GM12874 (cell line): ENCODE results near the gene PTPN14.

Experiments
- TF ChIP-seq, protein P1 (sequence below): IDR thresholded peaks from 2 replicates; pipeline ENCODE4 v1.5.1; 2011; ENCODE audit warnings: low read depth, mild to moderate bottlenecking, control low read depth, low read length, moderate library complexity; ENCODE audit not compliant: insufficient read depth

The PTPN14 gene

DNA sequence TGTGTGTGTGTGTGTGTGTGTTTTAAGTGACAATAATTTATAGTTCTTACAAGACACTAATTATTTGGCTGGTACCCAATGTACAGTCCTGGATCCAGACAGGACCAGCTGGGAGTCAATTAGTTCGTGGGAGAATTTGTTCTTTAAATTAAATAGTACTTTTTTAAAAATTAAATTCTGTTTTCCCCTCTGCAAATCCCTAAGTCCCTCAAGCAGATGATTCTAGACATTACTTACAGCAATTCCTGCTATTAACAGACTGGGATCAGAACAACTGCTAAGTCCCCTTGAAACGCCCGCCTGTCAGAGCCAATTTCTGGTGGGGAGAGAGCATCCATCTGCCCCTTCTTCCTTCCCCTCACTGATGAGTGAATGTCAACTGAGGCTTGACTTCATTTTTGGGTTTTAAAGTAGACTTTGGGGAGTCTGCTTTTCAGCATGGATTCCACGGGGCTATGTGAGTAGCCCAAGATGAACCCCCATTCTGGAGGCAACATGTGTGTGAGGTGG is 186.6 kb downstream of the PTPN14 start:
- TF ChIP-seq, protein P1, sequence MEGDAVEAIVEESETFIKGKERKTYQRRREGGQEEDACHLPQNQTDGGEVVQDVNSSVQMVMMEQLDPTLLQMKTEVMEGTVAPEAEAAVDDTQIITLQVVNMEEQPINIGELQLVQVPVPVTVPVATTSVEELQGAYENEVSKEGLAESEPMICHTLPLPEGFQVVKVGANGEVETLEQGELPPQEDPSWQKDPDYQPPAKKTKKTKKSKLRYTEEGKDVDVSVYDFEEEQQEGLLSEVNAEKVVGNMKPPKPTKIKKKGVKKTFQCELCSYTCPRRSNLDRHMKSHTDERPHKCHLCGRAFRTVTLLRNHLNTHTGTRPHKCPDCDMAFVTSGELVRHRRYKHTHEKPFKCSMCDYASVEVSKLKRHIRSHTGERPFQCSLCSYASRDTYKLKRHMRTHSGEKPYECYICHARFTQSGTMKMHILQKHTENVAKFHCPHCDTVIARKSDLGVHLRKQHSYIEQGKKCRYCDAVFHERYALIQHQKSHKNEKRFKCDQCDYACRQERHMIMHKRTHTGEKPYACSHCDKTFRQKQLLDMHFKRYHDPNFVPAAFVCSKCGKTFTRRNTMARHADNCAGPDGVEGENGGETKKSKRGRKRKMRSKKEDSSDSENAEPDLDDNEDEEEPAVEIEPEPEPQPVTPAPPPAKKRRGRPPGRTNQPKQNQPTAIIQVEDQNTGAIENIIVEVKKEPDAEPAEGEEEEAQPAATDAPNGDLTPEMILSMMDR = no peak

DNA sequence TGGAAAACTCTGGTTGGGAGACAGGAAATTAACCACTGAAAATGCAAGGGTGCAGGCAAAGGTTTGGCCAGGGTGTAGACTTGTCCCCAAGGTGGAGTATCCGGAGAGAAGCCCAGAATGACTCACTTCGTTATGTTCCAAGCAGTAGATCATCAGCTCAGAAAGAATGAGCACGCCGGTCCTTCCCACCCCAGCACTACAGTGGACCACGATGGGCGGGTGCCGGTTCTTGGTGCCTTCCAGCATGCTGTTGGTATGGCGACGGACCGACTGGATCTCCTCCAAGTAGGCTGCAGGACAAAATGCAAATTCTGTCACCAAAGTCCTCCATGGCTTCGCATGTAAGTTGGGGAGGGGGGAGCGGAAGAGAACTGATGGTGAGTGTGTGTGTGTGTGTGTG is 187.0 kb downstream of the PTPN14 start:
- TF ChIP-seq, protein P1 = no peak

DNA sequence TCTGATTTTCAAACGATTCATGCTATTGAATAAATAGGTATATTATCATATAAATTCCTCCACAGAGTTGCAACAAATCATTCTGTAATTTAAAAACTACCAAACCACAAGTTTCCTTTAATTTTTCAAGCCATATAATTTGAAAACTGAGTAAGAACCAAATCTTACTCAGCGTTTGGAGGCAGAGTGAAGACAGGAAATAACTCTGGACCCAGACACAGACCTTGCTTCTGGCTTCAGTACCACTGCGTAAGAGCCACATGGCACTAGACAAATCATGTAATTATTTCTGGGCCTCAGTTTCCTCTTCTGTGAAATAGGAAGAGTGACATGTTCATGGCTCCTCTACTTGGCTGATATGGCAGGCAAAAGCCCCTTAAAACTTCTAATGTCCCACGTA is 188.0 kb downstream of the PTPN14 start:
- TF ChIP-seq, protein P1 = no peak

DNA sequence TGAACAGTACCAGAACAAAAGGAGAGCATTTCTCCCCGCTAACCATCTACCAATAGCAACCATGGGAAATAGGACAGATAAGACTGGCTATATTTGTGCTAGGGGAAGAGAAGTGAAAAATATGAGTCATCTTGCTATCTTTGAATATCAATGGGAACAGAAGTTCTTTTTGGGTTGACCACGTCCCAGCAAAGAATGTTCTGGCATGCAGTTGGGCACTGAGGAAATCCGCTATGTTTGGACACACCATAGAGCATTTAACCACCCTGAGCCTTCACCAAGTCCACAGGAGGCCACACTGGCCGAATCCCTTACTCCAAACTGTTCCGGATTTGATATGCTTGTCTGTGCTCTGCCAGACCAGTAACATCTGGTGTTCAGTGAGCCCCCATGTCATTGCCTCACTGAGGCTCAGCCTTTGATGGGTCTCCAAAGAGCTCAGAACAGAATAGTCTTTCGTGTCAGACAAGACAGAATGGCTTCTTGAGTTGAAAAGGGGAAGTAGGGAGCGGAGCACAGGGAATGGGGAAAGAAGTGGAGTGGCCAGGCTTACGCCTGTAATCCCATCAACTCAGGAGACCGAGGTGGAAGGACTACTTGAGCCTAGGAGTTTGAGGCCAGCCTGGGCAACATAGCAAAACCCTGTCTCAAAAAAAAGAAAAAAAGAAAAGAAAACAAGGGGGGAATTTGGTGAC is 189.1 kb downstream of the PTPN14 start:
- TF ChIP-seq, protein P1 = no peak

DNA sequence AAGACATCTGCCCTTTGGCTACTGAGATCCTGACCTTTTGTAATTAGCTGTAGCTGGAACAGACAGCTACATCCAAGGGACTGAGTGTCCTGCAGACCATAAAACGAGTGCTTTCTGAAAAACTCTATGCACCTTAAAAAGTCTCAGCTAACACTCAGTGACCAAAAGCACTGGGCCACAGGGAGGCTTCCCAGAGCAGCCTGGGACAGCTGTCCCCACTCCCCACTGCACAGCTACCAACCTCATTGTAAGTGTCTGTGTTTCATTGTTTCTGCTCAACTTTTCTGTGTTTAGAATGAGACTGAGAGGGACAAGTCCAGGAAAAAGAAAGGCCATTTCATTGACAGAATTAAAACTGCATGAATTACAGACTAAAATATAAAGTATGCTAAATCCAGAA is 189.8 kb downstream of the PTPN14 start:
- TF ChIP-seq, protein P1 = no peak

DNA sequence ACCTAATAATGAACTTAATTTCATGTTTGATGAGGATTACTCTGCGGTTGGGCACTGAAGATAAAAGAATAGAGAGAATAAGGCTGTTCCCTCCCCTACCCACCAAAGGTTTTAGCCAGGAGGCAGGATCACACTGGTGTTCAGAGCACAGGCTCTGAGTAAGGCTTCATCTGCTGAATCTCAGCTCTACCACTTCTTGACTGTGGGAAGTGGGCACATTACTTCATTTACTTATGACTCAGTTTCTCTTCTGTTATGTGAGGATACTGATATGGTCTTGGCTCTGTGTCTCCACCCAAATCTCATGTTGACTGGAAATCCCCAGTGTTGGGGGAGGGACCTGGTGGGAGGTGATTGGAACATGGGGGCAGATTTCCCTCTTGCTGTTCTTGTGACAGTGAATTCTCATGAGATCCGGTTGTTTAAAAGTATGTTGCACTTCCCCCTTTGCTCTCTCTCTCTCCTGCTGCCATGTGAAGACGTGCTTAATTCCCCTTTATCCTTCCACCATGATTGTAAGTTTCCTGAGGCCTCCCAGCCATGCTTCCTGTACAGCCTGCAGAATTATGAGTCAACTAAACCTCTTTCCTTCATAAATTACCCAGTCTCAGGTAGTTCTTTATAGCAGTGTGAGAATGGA is 190.8 kb downstream of the PTPN14 start:
- TF ChIP-seq, protein P1 = no peak

DNA sequence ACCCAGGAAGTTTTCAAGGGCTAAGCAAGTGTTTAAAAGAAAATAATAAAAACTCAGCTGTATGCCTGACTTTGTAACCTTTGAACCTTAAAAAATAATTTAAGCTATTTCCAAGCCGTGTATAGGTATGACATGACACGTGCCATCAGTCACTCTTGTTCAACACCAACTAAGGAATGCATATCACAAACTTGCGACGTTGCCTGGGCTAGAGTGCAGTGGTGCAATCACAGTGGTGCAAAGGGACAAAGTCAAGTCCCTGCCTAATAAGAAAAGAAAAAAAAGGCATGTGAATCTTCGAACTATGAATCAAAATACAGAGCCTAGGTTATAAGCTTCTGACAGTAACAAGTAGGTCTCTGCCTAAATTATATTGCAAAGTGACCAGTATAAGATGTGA is 191.3 kb downstream of the PTPN14 start:
- TF ChIP-seq, protein P1 = no peak
